Epidermal melanocyte (primary cell): ENCODE results near the gene EPHA6.
"Not testable (repeated sequence)": the region's sequence is repeated elsewhere in the genome, so short reads cannot be mapped to it uniquely, and the experiment has no call there.

Source experiments
- DNase-seq: peaks from one replicate; pipeline ENCODE4 v3.0.0; 2011; ENCODE audit warnings: low spot score; ENCODE audit not compliant: insufficient read length

Gene EPHA6

GRCh38 chr3:96900566-96900965 lies 86.2 kb downstream of the EPHA6 start:
- no peak for DNase-seq

GRCh38 chr3:96915445-96915844 lies 101.1 kb downstream of the EPHA6 start:
- no peak for DNase-seq

GRCh38 chr3:96931119-96931862 lies 116.9 kb downstream of the EPHA6 start:
- no peak for DNase-seq

- DNase-seq, result not testable (repeated sequence)
These were observed 127.7 kb downstream of the EPHA6 start for GRCh38 chr3:96942131-96942530.

GRCh38 chr3:96958856-96959255 lies 144.5 kb downstream of the EPHA6 start:
- DNase-seq, result no peak

- DNase-seq, result no peak
These were observed 145.1 kb downstream of the EPHA6 start for GRCh38 chr3:96959474-96959873.

- no peak for DNase-seq
These were observed 145.7 kb downstream of the EPHA6 start for GRCh38 chr3:96959901-96960641.

- no peak for DNase-seq
These were observed 146.4 kb downstream of the EPHA6 start for GRCh38 chr3:96960661-96961330.

GRCh38 chr3:96961576-96961975 lies 147.2 kb downstream of the EPHA6 start:
- DNase-seq, result no peak

- no peak for DNase-seq
These were observed 152.0 kb downstream of the EPHA6 start for GRCh38 chr3:96966181-96966929.

- DNase-seq, result no peak
These were observed 155.8 kb downstream of the EPHA6 start for GRCh38 chr3:96970211-96970610.

GRCh38 chr3:96977671-96978070 lies 163.3 kb downstream of the EPHA6 start:
- DNase-seq, result no peak

- DNase-seq, result not testable (repeated sequence)
These were observed 169.3 kb downstream of the EPHA6 start for GRCh38 chr3:96983716-96984115.

- DNase-seq, result no peak
These were observed 171.8 kb downstream of the EPHA6 start for GRCh38 chr3:96986241-96986640.

GRCh38 chr3:96991231-96991630 lies 176.8 kb downstream of the EPHA6 start:
- no peak for DNase-seq

- no peak for DNase-seq
These were observed 177.5 kb downstream of the EPHA6 start for GRCh38 chr3:96991800-96992365.

GRCh38 chr3:96994988-96995387 lies 180.6 kb downstream of the EPHA6 start:
- DNase-seq, result no peak

GRCh38 chr3:96996009-96996408 lies 181.6 kb downstream of the EPHA6 start:
- no peak for DNase-seq

GRCh38 chr3:97001611-97002010 lies 187.2 kb downstream of the EPHA6 start:
- no peak for DNase-seq

GRCh38 chr3:97009427-97010019 lies 195.1 kb downstream of the EPHA6 start:
- DNase-seq, result no peak
